ENCODE measurements around the gene ACTL6B.
"Not testable (repeated sequence)": the region's sequence is repeated elsewhere in the genome, so short reads cannot be mapped to it uniquely, and the experiment has no call there.

Gene ACTL6B

GRCh38 chr7:100665168-100665726 is 9.0 kb upstream of the ACTL6B start:
- TF ChIP-seq CTCF (IDR thresholded peaks at IDR 0.05) (no peak), ZFX (IDR thresholded peaks at IDR 0.05; ENCODE audit: borderline replicate concordance) (no peak)
- H3K27ac ChIP-seq: no peak overlapping the region

GRCh38 chr7:100662194-100662776 is 6.0 kb upstream of the ACTL6B start:
- H3K27ac ChIP-seq: not testable (repeated sequence)

GRCh38 chr7:100654908-100655831 is 1.1 kb downstream of the ACTL6B start:
- TF ChIP-seq ZFX (IDR thresholded peaks at IDR 0.05; ENCODE audit: borderline replicate concordance) (no peak), CTCF (IDR thresholded peaks at IDR 0.05) (no peak)
- H3K27ac ChIP-seq: no peak overlapping the region

GRCh38 chr7:100649826-100650565 is 6.3 kb downstream of the ACTL6B start:
- no peak overlapping the region for H3K27ac ChIP-seq
- TF ChIP-seq CTCF (IDR thresholded peaks at IDR 0.05) (no peak), ZFX (IDR thresholded peaks at IDR 0.05; ENCODE audit: borderline replicate concordance) (no peak)

GRCh38 chr7:100642534-100642907 is 13.7 kb downstream of the ACTL6B start:
- TF ChIP-seq ZFX (IDR thresholded peaks at IDR 0.05; ENCODE audit: borderline replicate concordance): no peak
- no peak for TF ChIP-seq CTCF (IDR thresholded peaks at IDR 0.05)
- no peak overlapping the region for H3K27ac ChIP-seq

- TF ChIP-seq ZFX (IDR thresholded peaks at IDR 0.05; ENCODE audit: borderline replicate concordance): no peak
- no peak for TF ChIP-seq CTCF (IDR thresholded peaks at IDR 0.05)
- H3K27ac ChIP-seq: no peak overlapping the region
Measured at GRCh38 chr7:100641860-100642533, 14.3 kb downstream of the ACTL6B start.

GRCh38 chr7:100641463-100641859 is 14.8 kb downstream of the ACTL6B start, which contains the start of gene TFR2:
Gene TFR2 (minus strand): TSS chr7:100641552. CDS start chr7:100641509, 43 bp downstream.
- H3K27ac ChIP-seq: no peak within 1 kb of the TSS
- TF ChIP-seq ZFX (IDR thresholded peaks at IDR 0.05; ENCODE audit: borderline replicate concordance) (no peak), CTCF (IDR thresholded peaks at IDR 0.05) (no peak)

All from 22Rv1 (cell line).